Mesothelial cell of epicardium (in vitro differentiated cells): Measurements from ENCODE around the gene ZNF10. TPM values are rescaled to one million over a fixed set of nuclear protein-coding genes. Genes with fewer than 3 reads are reported as not detected.

ENCODE experiments used
- DNase-seq, 2 experiments: peaks; one replicate each; pipeline ENCODE4 v3.0.0; 2021; ENCODE audit warnings: low spot score in 2 of 2; ENCODE audit not compliant: unreplicated experiment in 2 of 2
- H3K27ac Mint-ChIP-seq: 2 replicates; pipeline ENCODE4 v1.8.0; 2021; ENCODE audit warnings: mixed read lengths
- H3K27me3 Mint-ChIP-seq: 2 replicates; pipeline ENCODE4 v1.8.0; 2021; ENCODE audit warnings: low read depth, mixed read lengths
- H3K36me3 Mint-ChIP-seq: 2 replicates; pipeline ENCODE4 v1.8.0; 2021; ENCODE audit warnings: mixed read lengths
- H3K4me1 Mint-ChIP-seq: 2 replicates; pipeline ENCODE4 v1.8.0; 2021; ENCODE audit warnings: mixed read lengths
- H3K4me3 Mint-ChIP-seq: 2 replicates; pipeline ENCODE4 v1.8.0; 2021; ENCODE audit warnings: mild to moderate bottlenecking, moderate library complexity, mixed read lengths
- H3K9me3 Mint-ChIP-seq: 2 replicates; pipeline ENCODE4 v1.8.0; 2021; ENCODE audit warnings: mixed read lengths
- total RNA-seq: library from RNA; stranded (reverse); gene quantifications from 3 replicates; pipeline ENCODE4 v1.2.1, GENCODE V29; 2021
- TF ChIP-seq, protein P1 (sequence below): fragments of 200-600 bp; sonication (generic); IDR thresholded peaks from one replicate; pipeline ENCODE4 v1.5.0; 2021; ENCODE audit warnings: antibody characterized with exemption; ENCODE audit not compliant: unreplicated experiment

The ZNF10 gene
- total RNA-seq, 1 donor from 2014 or later, result 30.6 TPM

DNA sequence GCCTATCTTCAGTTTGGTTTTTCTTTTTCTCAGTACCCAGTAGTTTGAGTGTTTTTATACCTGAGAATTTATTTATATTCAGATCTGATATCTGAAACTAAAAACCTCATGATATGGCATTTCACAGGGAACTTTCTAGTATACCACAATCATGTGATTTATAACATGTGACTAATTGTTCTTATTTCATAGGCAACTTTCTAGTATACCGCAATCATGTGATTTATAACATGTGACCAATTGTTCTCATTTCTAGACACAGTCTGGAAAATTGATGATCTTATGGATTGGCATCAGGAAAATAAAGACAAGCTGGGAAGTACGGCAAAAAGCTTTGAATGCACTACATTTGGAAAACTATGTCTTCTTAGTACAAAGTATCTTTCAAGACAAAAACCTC is 71.5 kb downstream of the ZNF10 start:
- no peak overlapping the region for H3K27ac Mint-ChIP-seq

DNA sequence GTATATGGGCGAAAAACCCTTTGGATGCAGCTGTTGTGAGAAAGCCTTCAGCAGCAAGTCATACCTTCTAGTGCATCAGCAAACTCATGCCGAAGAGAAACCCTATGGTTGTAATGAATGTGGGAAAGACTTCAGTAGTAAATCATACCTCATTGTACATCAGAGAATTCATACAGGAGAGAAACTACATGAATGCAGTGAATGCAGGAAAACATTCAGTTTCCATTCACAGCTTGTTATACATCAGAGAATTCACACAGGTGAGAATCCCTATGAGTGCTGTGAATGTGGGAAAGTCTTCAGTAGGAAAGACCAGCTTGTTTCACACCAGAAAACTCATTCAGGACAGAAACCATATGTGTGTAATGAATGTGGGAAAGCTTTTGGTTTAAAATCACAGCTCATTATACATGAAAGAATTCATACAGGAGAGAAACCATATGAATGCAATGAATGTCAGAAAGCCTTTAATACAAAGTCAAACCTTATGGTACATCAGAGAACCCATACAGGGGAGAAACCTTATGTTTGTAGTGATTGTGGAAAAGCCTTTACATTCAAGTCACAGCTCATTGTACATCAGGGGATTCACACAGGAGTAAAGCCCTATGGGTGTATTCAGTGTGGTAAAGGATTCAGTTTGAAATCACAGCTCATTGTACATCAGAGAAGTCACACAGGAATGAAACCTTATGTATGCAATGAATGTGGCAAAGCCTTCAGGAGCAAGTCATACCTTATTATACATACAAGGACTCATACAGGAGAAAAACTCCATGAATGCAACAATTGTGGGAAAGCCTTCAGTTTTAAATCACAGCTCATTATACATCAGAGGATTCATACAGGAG is 72.3 kb downstream of the ZNF10 start:
- peaks cover 62% of the 10 kb centered on the region for H3K9me3 Mint-ChIP-seq
- H3K27ac Mint-ChIP-seq, result peak overlapping the region; percentile 61
- TF ChIP-seq, protein P1, sequence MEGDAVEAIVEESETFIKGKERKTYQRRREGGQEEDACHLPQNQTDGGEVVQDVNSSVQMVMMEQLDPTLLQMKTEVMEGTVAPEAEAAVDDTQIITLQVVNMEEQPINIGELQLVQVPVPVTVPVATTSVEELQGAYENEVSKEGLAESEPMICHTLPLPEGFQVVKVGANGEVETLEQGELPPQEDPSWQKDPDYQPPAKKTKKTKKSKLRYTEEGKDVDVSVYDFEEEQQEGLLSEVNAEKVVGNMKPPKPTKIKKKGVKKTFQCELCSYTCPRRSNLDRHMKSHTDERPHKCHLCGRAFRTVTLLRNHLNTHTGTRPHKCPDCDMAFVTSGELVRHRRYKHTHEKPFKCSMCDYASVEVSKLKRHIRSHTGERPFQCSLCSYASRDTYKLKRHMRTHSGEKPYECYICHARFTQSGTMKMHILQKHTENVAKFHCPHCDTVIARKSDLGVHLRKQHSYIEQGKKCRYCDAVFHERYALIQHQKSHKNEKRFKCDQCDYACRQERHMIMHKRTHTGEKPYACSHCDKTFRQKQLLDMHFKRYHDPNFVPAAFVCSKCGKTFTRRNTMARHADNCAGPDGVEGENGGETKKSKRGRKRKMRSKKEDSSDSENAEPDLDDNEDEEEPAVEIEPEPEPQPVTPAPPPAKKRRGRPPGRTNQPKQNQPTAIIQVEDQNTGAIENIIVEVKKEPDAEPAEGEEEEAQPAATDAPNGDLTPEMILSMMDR, result no peak
- no peaks in the 10 kb centered on the region for H3K4me1 Mint-ChIP-seq
- no peak for DNase-seq
- no peak overlapping the region for H3K4me3 Mint-ChIP-seq
- H3K36me3 Mint-ChIP-seq, result peaks cover 81% of the 10 kb centered on the region
- H3K27me3 Mint-ChIP-seq, result no peaks in the 10 kb centered on the region

More for the DNA sequence above, 71.5 kb downstream of the ZNF10 start:
- H3K27me3 Mint-ChIP-seq, result no peaks in the 10 kb centered on the region
- H3K4me3 Mint-ChIP-seq, result no peak overlapping the region
- TF ChIP-seq, protein P1, result no peak
- peaks cover 58% of the 10 kb centered on the region for H3K9me3 Mint-ChIP-seq
- no peak for DNase-seq
- no peaks in the 10 kb centered on the region for H3K4me1 Mint-ChIP-seq
- H3K36me3 Mint-ChIP-seq, result peaks cover 78% of the 10 kb centered on the region

- TF ChIP-seq, protein P1, result no peak
- DNase-seq, result no peak
- peak overlapping the region; percentile 61 for H3K27ac Mint-ChIP-seq
- no peaks in the 10 kb centered on the region for H3K4me1 Mint-ChIP-seq
- H3K9me3 Mint-ChIP-seq, result peaks cover 65% of the 10 kb centered on the region
- no peaks in the 10 kb centered on the region for H3K27me3 Mint-ChIP-seq
- H3K36me3 Mint-ChIP-seq, result peaks cover 81% of the 10 kb centered on the region
- no peak overlapping the region for H3K4me3 Mint-ChIP-seq
Measured at GRCh38 chr12:133203344-133204263, 73.2 kb downstream of the ZNF10 start.

- Mint-ChIP-seq H3K36me3 (peaks cover 79% of the 10 kb centered on the region), H3K4me1 (no peaks in the 10 kb centered on the region), H3K27me3 (no peaks in the 10 kb centered on the region), H3K27ac (no peak overlapping the region), H3K4me3 (no peak overlapping the region), H3K9me3 (peaks cover 66% of the 10 kb centered on the region)
- TF ChIP-seq, protein P1, result no peak
- no peak for DNase-seq
Measured at GRCh38 chr12:133204264-133204603, 73.8 kb downstream of the ZNF10 start.

DNA sequence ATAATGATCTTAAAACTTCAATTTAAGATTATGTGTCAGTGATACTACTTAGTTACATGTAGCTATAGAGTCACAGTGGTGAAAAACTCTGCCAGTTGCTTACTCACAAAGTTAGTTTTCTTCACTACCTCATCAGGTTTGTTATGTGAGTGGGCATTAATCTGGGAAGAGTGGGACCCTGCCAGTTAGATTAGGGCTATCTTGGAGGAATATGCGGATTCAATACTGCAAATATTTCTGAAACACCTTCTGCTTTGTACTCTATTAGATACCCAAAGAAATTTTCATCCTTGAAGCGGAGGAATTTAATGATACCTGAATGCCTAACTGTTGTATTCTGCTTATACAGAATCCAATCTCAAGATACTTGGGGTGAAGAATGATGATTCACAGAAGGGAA is 76.0 kb downstream of the ZNF10 start:
- DNase-seq, result no peak
- H3K4me3 Mint-ChIP-seq, result no peak overlapping the region
- H3K36me3 Mint-ChIP-seq, result peaks cover 64% of the 10 kb centered on the region
- TF ChIP-seq, protein P1, result no peak
- H3K27me3 Mint-ChIP-seq, result no peaks in the 10 kb centered on the region
- no peak overlapping the region for H3K27ac Mint-ChIP-seq
- H3K9me3 Mint-ChIP-seq, result peaks cover 56% of the 10 kb centered on the region
- no peaks in the 10 kb centered on the region for H3K4me1 Mint-ChIP-seq

Other genes with a start within 250 kb of the ZNF10 start
- gene CHFR, start 243.0 kb upstream of the ZNF10 start, total RNA-seq, result 41.3 to 52.9 TPM (median 47.7 TPM) in 3 replicates
- gene ZNF605, start 174.3 kb upstream of the ZNF10 start, total RNA-seq, result 31.3 to 33.5 TPM (median 31.3 TPM) in 3 replicates
- 21.0 to 23.9 TPM (median 21.7 TPM) in 3 replicates for gene ZNF26, start 144.3 kb upstream of the ZNF10 start, total RNA-seq
- 95.9 to 101 TPM (median 96.1 TPM) in 3 replicates for gene ZNF84, start 93.1 kb upstream of the ZNF10 start, total RNA-seq
- 26.5 to 29.2 TPM (median 29.1 TPM) in 3 replicates for gene ZNF140, start 49.7 kb upstream of the ZNF10 start, total RNA-seq
- 5.6 to 6.2 TPM (median 5.8 TPM) in 3 replicates for gene ZNF891, start 353 bp upstream of the ZNF10 start, total RNA-seq
- gene ZNF268, start 50.9 kb downstream of the ZNF10 start, total RNA-seq, result 30.3 to 34.9 TPM (median 33.7 TPM) in 3 replicates
- not detected in 3 replicates for gene ANHX, start 105.2 kb downstream of the ZNF10 start, total RNA-seq